Liver (tissue), 9 donors: Measurements from ENCODE around the gene C16orf74. TPM values are rescaled to one million over a fixed set of nuclear protein-coding genes. Genes with fewer than 3 reads are reported as not detected.

ENCODE experiments used
- DNase-seq: peaks from one replicate; pipeline ENCODE4 v3.0.0-alpha.2; 2017; ENCODE audit warnings: low spot score
- H3K27ac ChIP-seq, 2 donors: one replicate each; pipeline ENCODE4 v1.7.0; 2013; ENCODE audit warnings: inconsistent platforms in 2 of 2, low read length in 2 of 2, control low read depth in 1 of 2, low read depth in 1 of 2, mild to moderate bottlenecking in 1 of 2
- H3K27me3 ChIP-seq, 4 donors: one replicate each; pipeline versions ENCODE4 v1.6.1 to v1.7.0; 2013; ENCODE audit warnings: low read length in 3 of 4, inconsistent platforms in 1 of 4, mild to moderate bottlenecking in 1 of 4, moderate library complexity in 1 of 4; ENCODE audit not compliant: control insufficient read depth in 4 of 4, insufficient read depth in 4 of 4
- H3K36me3 ChIP-seq, 4 donors: one replicate each; pipeline versions ENCODE4 v1.6.1 to v1.7.0; 2013; ENCODE audit warnings: low read length in 3 of 4, mild to moderate bottlenecking in 3 of 4, low read depth in 1 of 4, moderate library complexity in 1 of 4; ENCODE audit not compliant: control insufficient read depth in 4 of 4, insufficient read depth in 3 of 4
- H3K4me1 ChIP-seq, 4 donors: one replicate each; pipeline versions ENCODE4 v1.6.1 to v1.7.0; 2013; ENCODE audit warnings: low read length in 3 of 4, mild to moderate bottlenecking in 3 of 4, moderate library complexity in 1 of 4; ENCODE audit not compliant: control insufficient read depth in 4 of 4, insufficient read depth in 4 of 4
- H3K4me3 ChIP-seq, 3 donors: one replicate each; pipeline versions ENCODE4 v1.6.1 to v1.7.0; 2013; ENCODE audit warnings: low read length in 3 of 3, control low read depth in 1 of 3, low read depth in 1 of 3, mild to moderate bottlenecking in 1 of 3
- H3K9ac ChIP-seq, 2 donors: one replicate each; pipeline ENCODE4 v1.7.0; 2013; ENCODE audit warnings: low read length in 2 of 2, mild to moderate bottlenecking in 2 of 2, moderate library complexity in 2 of 2, control low read depth in 1 of 2, low read depth in 1 of 2
- H3K9me3 ChIP-seq, 4 donors: one replicate each; pipeline versions ENCODE4 v1.6.1 to v1.7.0; 2013; ENCODE audit warnings: low read length in 3 of 4; ENCODE audit not compliant: control insufficient read depth in 4 of 4
- FOXA1 ChIP-seq: IDR thresholded peaks from 2 replicates; pipeline ENCODE4 v1.6.1; 2016; ENCODE audit warnings: antibody characterized with exemption
- FOXA2 ChIP-seq: IDR thresholded peaks from 2 replicates; pipeline ENCODE4 v1.6.1; 2016; ENCODE audit warnings: antibody characterized with exemption
- GABPA ChIP-seq, 2 donors: IDR thresholded peaks in 1 of 2; conservative IDR thresholded peaks in 1 of 2; 2 replicates each; pipeline ENCODE4 v1.6.1; 2016; ENCODE audit warnings: antibody characterized with exemption in 2 of 2, mild to moderate bottlenecking in 1 of 2, moderate library complexity in 1 of 2
- JUND ChIP-seq, 2 donors: IDR thresholded peaks; 2 replicates each; pipeline ENCODE4 v1.6.1; 2016; ENCODE audit warnings: antibody characterized with exemption in 2 of 2
- NR2F2 ChIP-seq: IDR thresholded peaks from 2 replicates; pipeline ENCODE4 v1.6.1; 2016; ENCODE audit warnings: antibody characterized with exemption
- RAD21 ChIP-seq, 2 donors: IDR thresholded peaks; 2 replicates each; pipeline ENCODE4 v1.6.1; 2016; ENCODE audit warnings: antibody characterized with exemption in 2 of 2, mild to moderate bottlenecking in 2 of 2
- RXRA ChIP-seq, 2 donors: IDR thresholded peaks; 2 replicates each; pipeline ENCODE4 v1.6.1; 2017 to 2018; ENCODE audit warnings: antibody characterized with exemption in 2 of 2, mild to moderate bottlenecking in 1 of 2
- TAF1 ChIP-seq: conservative IDR thresholded peaks from 2 replicates; pipeline ENCODE4 v1.6.1; 2016; ENCODE audit warnings: antibody characterized with exemption, mild to moderate bottlenecking
- YY1 ChIP-seq: IDR thresholded peaks from 2 replicates; pipeline ENCODE4 v1.6.1; 2016; ENCODE audit warnings: antibody characterized with exemption, mild to moderate bottlenecking
- WGBS: extraction: QIAGEN DNeasy Blood & Tissue Kit; methylation state at CpG from one replicate; pipeline ENCODE4 v1.1.7; 2013; 5-methylcytosine and 5-hydroxymethylcytosine counted together
- polyA plus RNA-seq, 2 donors: library from polyadenylated mRNA; stranded (reverse) in 1 of 2; unstranded in 1 of 2; fragments of 200-250 nt in 1 of 2; fragments of >200 nt in 1 of 2; fragmentation: Nextera tagmentation in 1 of 2; extraction: Ambion mirVana in 1 of 2; gene quantifications; one replicate each; pipeline versions ENCODE4 v1.2.1 to v1.2.3, GENCODE V29; 2013 to 2015
- total RNA-seq, 2 donors: library from RNA; depleted of rRNA; stranded (reverse); fragments of >200 nt; gene quantifications; one replicate each; pipeline ENCODE4 v1.2.3, GENCODE V29; 2014
- TF ChIP-seq, protein P1 (sequence below): IDR thresholded peaks from 2 replicates; pipeline ENCODE4 v1.6.1; 2016; ENCODE audit warnings: antibody characterized with exemption
- TF ChIP-seq, protein P2 (sequence below): IDR thresholded peaks from 2 replicates; pipeline ENCODE4 v1.6.1; 2016; ENCODE audit warnings: antibody characterized with exemption
- TF ChIP-seq, protein P3 (sequence below): IDR thresholded peaks from 2 replicates; pipeline ENCODE4 v1.6.1; 2016; ENCODE audit warnings: antibody characterized with exemption, mild to moderate bottlenecking
- TF ChIP-seq, protein P4 (sequence below): fragments of 150-350 bp; IDR thresholded peaks from 2 replicates; pipeline ENCODE4 v1.5.1; 2017; ENCODE audit warnings: improper control_type of control experiment, low read depth, low read length; ENCODE audit not compliant: missing input control
- donor health status: healthy.
- donor health status: healthy.
- donor health status: healthy.
- donor health status: healthy.
- donor health status: healthy.

Gene C16orf74
- total and polyA plus RNA-seq, 4 donors: 0.37 to 0.75 (median 0.43) TPM

DNA sequence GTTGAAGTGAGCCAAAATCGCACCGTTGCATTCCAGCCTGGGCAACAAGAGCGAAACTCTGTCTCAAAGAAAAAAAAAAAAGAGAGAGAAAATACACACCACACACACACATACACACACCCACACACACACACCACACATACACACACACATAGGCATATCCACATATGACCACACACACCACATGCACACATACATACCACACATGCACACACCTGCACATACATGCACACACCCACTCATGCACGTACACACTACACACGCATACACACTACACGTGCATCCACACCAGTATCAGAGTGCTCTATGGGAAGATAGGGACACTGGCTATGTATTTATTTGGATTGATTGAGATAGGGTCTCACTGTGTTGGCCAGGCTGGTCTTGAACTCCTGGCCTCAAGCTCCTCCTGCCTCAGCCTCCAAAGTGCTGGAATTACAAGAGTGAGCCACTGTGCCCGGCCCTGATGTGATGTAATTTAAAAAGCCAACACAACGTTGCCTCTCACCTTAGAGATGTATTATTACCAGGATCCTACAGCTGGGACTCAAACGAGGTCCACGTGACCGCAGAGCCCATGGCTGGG, 44.4 kb downstream of the C16orf74 start:
- WGBS: 92% methylated on average over 11 of the region's 11 CpGs
- Histone ChIP-seq H3K9me3 (peaks cover 0 to under 1% (median 0%) of the 10 kb centered on the region in 4 donors), H3K36me3 (no peaks in the 10 kb centered on the region), H3K9ac (no peak overlapping the region), H3K27me3 (no peaks in the 10 kb centered on the region), H3K27ac (no peak overlapping the region), H3K4me3 (no peak overlapping the region), H3K4me1 (no peaks in the 10 kb centered on the region)
- no peak for DNase-seq
- TF ChIP-seq JUND (IDR thresholded peaks at IDR 0.05) (no peak), RXRA (IDR thresholded peaks at IDR 0.05) (no peak)
- TF ChIP-seq, protein P1, sequence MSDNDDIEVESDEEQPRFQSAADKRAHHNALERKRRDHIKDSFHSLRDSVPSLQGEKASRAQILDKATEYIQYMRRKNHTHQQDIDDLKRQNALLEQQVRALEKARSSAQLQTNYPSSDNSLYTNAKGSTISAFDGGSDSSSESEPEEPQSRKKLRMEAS: no peak
- TF ChIP-seq, protein P2, sequence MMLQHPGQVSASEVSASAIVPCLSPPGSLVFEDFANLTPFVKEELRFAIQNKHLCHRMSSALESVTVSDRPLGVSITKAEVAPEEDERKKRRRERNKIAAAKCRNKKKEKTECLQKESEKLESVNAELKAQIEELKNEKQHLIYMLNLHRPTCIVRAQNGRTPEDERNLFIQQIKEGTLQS: no peak

DNA sequence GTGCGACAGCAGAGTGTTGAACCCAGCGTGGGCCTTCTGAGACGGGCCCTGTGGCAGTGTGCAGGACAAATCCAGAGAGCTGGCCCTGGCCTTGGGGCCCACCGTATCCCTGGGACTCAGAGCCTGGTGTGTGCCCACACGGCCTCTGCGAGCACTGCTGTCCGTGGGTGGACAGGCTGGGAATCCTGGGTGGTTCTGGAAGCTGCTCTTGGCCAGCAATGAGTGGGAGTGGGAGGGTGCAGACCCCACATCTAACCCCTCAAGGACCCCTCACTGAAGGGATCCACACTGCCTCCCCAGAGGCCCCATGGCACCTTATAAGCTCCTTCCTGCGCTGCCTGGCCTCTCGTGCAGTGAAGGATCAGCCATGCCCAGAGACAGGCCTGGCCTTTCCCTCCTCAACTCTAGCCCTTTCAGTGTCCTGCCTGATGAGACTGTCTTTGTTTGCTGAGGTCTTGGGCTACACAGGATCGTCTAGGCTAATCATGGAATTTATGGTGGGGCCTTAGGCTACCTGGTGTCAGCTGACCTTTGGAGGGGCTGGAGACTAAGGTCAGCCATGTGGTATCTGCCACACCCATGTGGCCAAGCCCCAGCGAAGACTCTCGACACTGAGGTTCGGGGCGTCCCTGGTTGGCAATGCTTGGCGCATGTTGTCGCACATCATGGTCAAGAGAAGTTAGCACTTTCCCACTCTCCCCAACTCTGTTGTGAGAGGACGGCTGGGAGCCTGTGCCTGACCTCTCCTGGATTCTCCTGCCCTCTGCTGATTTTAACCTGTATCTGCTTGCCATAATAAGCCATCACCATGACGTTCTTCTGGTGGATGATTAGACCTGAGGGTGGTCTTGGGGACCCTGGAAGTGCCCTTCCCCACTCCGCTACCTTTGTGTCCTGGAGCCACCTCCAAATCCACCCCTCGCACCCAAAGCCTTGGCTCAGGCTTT, 45.7 kb downstream of the C16orf74 start:
- WGBS: 85% methylated on average over 20 of the region's 20 CpGs
- no peak for DNase-seq
- H3K9ac ChIP-seq: no peak overlapping the region

DNA sequence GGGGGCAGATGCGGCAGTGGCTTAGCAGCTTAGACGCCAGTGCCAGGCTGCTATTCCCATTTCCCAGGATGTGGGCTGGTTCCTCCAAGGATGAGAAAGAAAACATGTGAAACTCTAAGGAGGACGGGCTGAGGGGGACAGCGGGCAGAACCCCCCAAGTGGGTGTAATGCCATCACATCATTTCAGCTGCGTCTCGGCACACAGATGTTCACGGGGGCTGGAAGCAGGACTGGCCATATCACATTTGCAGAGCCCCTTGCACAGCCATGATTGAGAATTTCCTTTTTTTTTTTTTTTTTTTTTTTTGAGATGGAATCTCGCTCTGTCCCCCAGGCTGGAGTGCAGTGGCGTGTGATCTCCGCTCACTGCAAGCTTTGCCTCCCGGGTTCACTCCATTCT, 46.9 kb downstream of the C16orf74 start:
- Histone ChIP-seq H3K4me1 (no peaks in the 10 kb centered on the region), H3K4me3 (no peak overlapping the region), H3K27ac (no peak overlapping the region), H3K36me3 (no peaks in the 10 kb centered on the region), H3K9ac (no peak overlapping the region), H3K27me3 (no peaks in the 10 kb centered on the region), H3K9me3 (no peaks in the 10 kb centered on the region)
- TF ChIP-seq FOXA1 (no peak), GABPA (IDR thresholded peaks at IDR 0.05 in 1 of 2, conservative IDR thresholded peaks at IDR 0.05 in 1 of 2) (no peak), RXRA (IDR thresholded peaks at IDR 0.05) (no peak), NR2F2 (no peak), RAD21 (IDR thresholded peaks at IDR 0.05) (no peak), TAF1 (no peak), YY1 (no peak)
- TF ChIP-seq, protein P1: no peak
- TF ChIP-seq, protein P3, sequence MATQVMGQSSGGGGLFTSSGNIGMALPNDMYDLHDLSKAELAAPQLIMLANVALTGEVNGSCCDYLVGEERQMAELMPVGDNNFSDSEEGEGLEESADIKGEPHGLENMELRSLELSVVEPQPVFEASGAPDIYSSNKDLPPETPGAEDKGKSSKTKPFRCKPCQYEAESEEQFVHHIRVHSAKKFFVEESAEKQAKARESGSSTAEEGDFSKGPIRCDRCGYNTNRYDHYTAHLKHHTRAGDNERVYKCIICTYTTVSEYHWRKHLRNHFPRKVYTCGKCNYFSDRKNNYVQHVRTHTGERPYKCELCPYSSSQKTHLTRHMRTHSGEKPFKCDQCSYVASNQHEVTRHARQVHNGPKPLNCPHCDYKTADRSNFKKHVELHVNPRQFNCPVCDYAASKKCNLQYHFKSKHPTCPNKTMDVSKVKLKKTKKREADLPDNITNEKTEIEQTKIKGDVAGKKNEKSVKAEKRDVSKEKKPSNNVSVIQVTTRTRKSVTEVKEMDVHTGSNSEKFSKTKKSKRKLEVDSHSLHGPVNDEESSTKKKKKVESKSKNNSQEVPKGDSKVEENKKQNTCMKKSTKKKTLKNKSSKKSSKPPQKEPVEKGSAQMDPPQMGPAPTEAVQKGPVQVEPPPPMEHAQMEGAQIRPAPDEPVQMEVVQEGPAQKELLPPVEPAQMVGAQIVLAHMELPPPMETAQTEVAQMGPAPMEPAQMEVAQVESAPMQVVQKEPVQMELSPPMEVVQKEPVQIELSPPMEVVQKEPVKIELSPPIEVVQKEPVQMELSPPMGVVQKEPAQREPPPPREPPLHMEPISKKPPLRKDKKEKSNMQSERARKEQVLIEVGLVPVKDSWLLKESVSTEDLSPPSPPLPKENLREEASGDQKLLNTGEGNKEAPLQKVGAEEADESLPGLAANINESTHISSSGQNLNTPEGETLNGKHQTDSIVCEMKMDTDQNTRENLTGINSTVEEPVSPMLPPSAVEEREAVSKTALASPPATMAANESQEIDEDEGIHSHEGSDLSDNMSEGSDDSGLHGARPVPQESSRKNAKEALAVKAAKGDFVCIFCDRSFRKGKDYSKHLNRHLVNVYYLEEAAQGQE: no peak
- TF ChIP-seq, protein P4, sequence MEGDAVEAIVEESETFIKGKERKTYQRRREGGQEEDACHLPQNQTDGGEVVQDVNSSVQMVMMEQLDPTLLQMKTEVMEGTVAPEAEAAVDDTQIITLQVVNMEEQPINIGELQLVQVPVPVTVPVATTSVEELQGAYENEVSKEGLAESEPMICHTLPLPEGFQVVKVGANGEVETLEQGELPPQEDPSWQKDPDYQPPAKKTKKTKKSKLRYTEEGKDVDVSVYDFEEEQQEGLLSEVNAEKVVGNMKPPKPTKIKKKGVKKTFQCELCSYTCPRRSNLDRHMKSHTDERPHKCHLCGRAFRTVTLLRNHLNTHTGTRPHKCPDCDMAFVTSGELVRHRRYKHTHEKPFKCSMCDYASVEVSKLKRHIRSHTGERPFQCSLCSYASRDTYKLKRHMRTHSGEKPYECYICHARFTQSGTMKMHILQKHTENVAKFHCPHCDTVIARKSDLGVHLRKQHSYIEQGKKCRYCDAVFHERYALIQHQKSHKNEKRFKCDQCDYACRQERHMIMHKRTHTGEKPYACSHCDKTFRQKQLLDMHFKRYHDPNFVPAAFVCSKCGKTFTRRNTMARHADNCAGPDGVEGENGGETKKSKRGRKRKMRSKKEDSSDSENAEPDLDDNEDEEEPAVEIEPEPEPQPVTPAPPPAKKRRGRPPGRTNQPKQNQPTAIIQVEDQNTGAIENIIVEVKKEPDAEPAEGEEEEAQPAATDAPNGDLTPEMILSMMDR: no peak
- WGBS: 94% methylated on average over 11 of the region's 11 CpGs
- DNase-seq: no peak

More for the DNA sequence above, 45.7 kb downstream of the C16orf74 start:
- no peaks in the 10 kb centered on the region for H3K36me3 ChIP-seq
- no peaks in the 10 kb centered on the region for H3K27me3 ChIP-seq
- TF ChIP-seq NR2F2: no peak
- no peak for TF ChIP-seq FOXA2
- TF ChIP-seq RAD21 (IDR thresholded peaks at IDR 0.05): peak; percentile 63 to 72
- TF ChIP-seq, protein P4: peak; percentile 26
- H3K9me3 ChIP-seq: no peaks in the 10 kb centered on the region
- H3K27ac ChIP-seq: no peak overlapping the region
- no peak overlapping the region for H3K4me3 ChIP-seq
- no peaks in the 10 kb centered on the region for H3K4me1 ChIP-seq
